HG02943 (cell line): Measurements from ENCODE around the gene C1orf226.
"Not testable (repeated sequence)": the region's sequence is repeated elsewhere in the genome, so short reads cannot be mapped to it uniquely, and the experiment has no call there.

Experiments used
- ATAC-seq: cut with Tn5 transposase; IDR thresholded peaks from one replicate; pipeline ENCODE4 v1.9.1; 2021; ENCODE audit warnings: mild to moderate bottlenecking, low read depth, moderate library complexity; ENCODE audit not compliant: unreplicated experiment

The C1orf226 gene, protein sequence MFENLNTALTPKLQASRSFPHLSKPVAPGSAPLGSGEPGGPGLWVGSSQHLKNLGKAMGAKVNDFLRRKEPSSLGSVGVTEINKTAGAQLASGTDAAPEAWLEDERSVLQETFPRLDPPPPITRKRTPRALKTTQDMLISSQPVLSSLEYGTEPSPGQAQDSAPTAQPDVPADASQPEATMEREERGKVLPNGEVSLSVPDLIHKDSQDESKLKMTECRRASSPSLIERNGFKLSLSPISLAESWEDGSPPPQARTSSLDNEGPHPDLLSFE

GRCh38 chr1:162381383-162381782 lies at the start of gene C1orf226:
TSS of gene C1orf226 (plus strand) at chr1:162381728. CDS start at chr1:162381902, 174 bp downstream.
- ATAC-seq = no peak

- ATAC-seq = no peak
These were observed 47.5 kb upstream of the C1orf226 start for GRCh38 chr1:162333991-162334390.

- ATAC-seq = no peak
These were observed 46.4 kb upstream of the C1orf226 start for GRCh38 chr1:162335126-162335525.

DNA sequence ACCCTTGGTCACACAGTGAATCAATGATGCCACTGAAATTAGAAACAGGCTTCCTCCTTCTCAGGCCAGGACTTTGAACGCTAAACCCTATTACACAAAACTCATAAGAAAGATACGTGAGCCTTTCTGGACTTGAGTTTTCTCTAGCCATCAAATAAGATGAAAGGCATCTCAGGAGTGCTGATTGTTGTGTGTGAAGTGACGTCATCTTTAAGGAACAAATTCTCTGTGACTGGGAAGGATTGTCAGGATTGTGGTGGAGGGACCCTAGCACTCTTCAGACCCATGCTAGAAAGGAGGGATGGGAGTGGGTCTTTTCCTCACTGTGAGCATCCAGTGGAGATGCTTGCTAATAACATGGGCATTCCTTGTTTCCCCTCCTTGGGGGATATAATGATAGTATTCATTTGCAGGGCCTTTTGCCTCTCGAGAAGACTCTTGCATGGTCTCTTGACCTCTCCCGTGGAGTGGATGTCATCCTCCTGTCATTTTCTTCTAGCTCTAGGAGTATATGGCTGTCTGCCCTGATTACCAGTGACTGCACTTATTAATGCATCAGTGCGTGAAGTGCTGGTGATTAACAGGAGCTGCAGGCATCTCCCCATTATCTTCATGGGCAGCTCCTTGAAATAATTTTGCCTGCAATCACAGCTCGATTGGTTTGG lies 44.8 kb upstream of the C1orf226 start:
- no peak for ATAC-seq

- no peak for ATAC-seq
These were observed 39.0 kb upstream of the C1orf226 start for GRCh38 chr1:162342452-162342983.

DNA sequence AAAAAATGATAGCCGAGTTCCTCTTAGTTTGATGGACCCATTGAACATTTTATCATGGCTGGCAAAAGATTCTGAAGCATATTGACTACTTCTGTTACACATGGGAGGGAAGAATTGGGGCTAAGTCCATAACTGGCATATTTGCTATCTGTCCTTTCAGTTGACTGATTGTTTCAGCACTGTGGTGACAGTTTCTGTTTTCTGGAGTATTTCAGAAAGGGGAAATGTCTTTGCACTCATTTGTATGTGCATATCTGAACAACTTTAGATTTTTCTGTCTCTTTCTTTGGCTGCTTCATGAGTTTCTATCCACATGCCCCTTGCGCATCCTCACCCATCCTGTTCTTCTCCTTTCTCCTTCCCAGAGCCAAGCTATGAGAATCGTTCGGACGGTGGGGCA lies 38.1 kb upstream of the C1orf226 start:
- no peak for ATAC-seq

GRCh38 chr1:162347281-162347680 lies 34.2 kb upstream of the C1orf226 start:
- ATAC-seq = no peak

- no peak for ATAC-seq
These were observed 31.7 kb upstream of the C1orf226 start for GRCh38 chr1:162349635-162350330.

GRCh38 chr1:162351246-162351842 lies 30.2 kb upstream of the C1orf226 start:
- no peak for ATAC-seq

GRCh38 chr1:162351874-162352273 lies 29.7 kb upstream of the C1orf226 start:
- not testable (repeated sequence) for ATAC-seq

GRCh38 chr1:162353078-162353477 lies 28.4 kb upstream of the C1orf226 start:
- no peak for ATAC-seq

GRCh38 chr1:162353702-162354101 lies 27.8 kb upstream of the C1orf226 start:
- ATAC-seq = no peak

GRCh38 chr1:162357681-162358266 lies 23.8 kb upstream of the C1orf226 start:
- ATAC-seq = no peak

DNA sequence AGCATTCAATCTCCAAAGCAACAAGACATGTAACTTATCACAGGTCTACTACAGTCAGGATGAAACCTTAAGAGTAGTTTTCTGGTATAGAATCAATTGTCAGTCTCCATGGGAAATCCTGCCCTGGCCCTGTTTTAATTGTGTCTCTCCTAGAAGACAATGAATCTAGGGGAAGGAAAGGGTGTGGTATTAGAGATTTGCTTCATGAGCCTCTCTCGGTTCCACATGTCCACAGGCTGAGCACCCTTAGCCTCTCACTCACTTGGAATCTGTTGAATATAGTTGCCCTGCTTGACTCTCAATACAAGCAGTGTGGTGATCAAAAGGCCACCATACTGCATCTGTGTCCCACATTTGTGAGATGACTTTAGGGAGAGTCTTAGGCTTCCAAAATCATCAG lies 22.6 kb upstream of the C1orf226 start:
- no peak for ATAC-seq

- no peak for ATAC-seq
These were observed 21.8 kb upstream of the C1orf226 start for GRCh38 chr1:162359523-162360236.

GRCh38 chr1:162360237-162360873 lies 21.2 kb upstream of the C1orf226 start:
- no peak for ATAC-seq

- ATAC-seq = no peak
These were observed 20.7 kb upstream of the C1orf226 start for GRCh38 chr1:162360874-162361260.

DNA sequence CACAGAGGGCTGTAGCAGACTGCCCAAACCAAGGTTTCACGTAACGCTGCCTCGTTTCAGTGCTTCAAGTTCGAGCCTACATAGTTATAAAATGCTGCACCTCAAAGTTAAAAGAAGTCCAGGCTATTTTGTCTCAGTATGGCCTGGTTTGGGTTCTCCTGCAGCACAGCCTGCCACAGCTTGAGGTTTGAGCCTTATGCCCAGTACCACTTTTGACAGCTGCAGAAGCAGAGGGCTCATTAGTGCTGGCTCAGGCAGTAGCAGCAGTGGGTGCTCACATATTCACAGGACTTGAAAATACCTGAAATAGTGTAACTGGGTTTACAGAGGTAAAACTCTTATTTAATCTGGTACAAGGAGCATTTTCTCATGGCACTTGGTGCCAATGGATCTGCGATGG lies 20.2 kb upstream of the C1orf226 start:
- peak; percentile 58 for ATAC-seq

- no peak for ATAC-seq
These were observed 17.7 kb upstream of the C1orf226 start for GRCh38 chr1:162363823-162364222.
